ENCODE data around the gene HSPA6.

The HSPA6 gene

GRCh38 chr1:161486806-161487741 is 37.3 kb upstream of the HSPA6 start:
- no peak for TF ChIP-seq POLR2AphosphoS5 (IDR thresholded peaks at IDR 0.05; ENCODE audit: borderline replicate concordance, low read depth, low read length)
- no peak for TF ChIP-seq EZH2 (IDR thresholded peaks at IDR 0.05)
- no peak for TF ChIP-seq FOXP2 (optimal IDR thresholded peaks at IDR 0.05; ENCODE audit: control extremely low read depth, extremely low read length, insufficient read depth)
- H3K27ac ChIP-seq: no peak overlapping the region
- H3K4me3 ChIP-seq: peak overlapping the region; percentile 38; the same call in 1 of the 2 replicates
- H3K9ac ChIP-seq (ENCODE audit: insufficient read length): no peak overlapping the region
- H3K36me3 ChIP-seq (ENCODE audit: insufficient read depth, low read length): no peaks in the 10 kb centered on the region
- no peaks in the 10 kb centered on the region for H3K9me3 ChIP-seq (ENCODE audit: low read depth, low read length)
- DNase-seq (ENCODE audit: low read depth, low spot score): peak; percentile 55

DNA sequence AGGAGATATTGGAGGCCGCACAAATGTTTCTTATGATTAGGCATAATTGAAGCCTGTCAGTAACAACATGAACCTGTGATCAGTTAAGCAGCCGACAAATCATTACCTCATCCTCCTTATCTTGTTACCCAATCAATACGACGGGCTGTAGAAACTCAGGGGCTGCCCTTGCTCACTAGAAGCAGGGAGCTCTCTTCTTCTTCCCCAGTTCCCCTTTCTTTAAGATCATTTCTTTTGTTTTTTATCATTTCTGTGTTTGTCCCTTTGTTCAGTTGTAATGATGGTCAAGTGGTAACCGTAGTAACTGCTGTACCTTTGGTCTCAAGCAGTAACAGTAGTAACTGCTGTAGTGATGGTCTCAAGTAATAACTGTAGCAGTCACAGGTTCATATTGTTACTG is 32.9 kb upstream of the HSPA6 start:
- no peak overlapping the region for H3K27ac ChIP-seq
- H3K4me3 ChIP-seq: no peak overlapping the region
- no peak overlapping the region for H3K9ac ChIP-seq (ENCODE audit: insufficient read length)
- no peaks in the 10 kb centered on the region for H3K36me3 ChIP-seq (ENCODE audit: insufficient read depth, low read length)
- H3K9me3 ChIP-seq (ENCODE audit: low read depth, low read length): no peaks in the 10 kb centered on the region
- DNase-seq (ENCODE audit: low read depth, low spot score): no peak
- no peak for TF ChIP-seq POLR2AphosphoS5 (IDR thresholded peaks at IDR 0.05; ENCODE audit: borderline replicate concordance, low read depth, low read length)
- TF ChIP-seq EZH2 (IDR thresholded peaks at IDR 0.05): no peak
- no peak for TF ChIP-seq FOXP2 (optimal IDR thresholded peaks at IDR 0.05; ENCODE audit: control extremely low read depth, extremely low read length, insufficient read depth)

DNA sequence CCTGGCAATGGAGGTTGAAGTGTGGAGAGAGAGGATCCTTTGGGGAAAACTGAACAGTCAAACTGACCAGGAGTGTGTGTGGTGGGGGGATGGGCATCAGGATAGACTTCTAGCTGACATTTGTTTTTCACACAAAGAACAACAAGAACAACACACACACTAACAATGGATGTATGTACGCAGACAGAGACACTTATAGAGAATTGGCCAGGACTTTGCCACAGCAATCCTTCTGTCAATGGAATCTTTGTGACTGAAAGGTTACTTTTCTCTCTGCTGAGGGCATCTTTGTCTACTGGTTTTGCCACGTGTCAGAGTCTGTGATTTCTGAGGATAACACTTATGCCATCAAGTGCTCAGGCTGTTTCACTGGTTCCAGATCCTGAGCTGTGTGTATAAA is 31.5 kb upstream of the HSPA6 start:
- no peak for DNase-seq (ENCODE audit: low read depth, low spot score)
- TF ChIP-seq POLR2AphosphoS5 (IDR thresholded peaks at IDR 0.05; ENCODE audit: borderline replicate concordance, low read depth, low read length): no peak
- TF ChIP-seq EZH2 (IDR thresholded peaks at IDR 0.05): no peak
- no peak for TF ChIP-seq FOXP2 (optimal IDR thresholded peaks at IDR 0.05; ENCODE audit: control extremely low read depth, extremely low read length, insufficient read depth)
- H3K36me3 ChIP-seq (ENCODE audit: insufficient read depth, low read length): no peaks in the 10 kb centered on the region
- H3K4me3 ChIP-seq: no peak overlapping the region
- H3K9me3 ChIP-seq (ENCODE audit: low read depth, low read length): no peaks in the 10 kb centered on the region
- H3K27ac ChIP-seq: no peak overlapping the region
- H3K9ac ChIP-seq (ENCODE audit: insufficient read length): no peak overlapping the region

- Histone ChIP-seq H3K9me3 (ENCODE audit: low read depth, low read length) (no peaks in the 10 kb centered on the region), H3K4me3 (no peak overlapping the region), H3K9ac (ENCODE audit: insufficient read length) (no peak overlapping the region), H3K36me3 (ENCODE audit: insufficient read depth, low read length) (no peaks in the 10 kb centered on the region), H3K27ac (no peak overlapping the region)
- DNase-seq (ENCODE audit: low read depth, low spot score): no peak
- TF ChIP-seq POLR2AphosphoS5 (IDR thresholded peaks at IDR 0.05; ENCODE audit: borderline replicate concordance, low read depth, low read length): no peak
- TF ChIP-seq EZH2 (IDR thresholded peaks at IDR 0.05): no peak
- TF ChIP-seq FOXP2 (optimal IDR thresholded peaks at IDR 0.05; ENCODE audit: control extremely low read depth, extremely low read length, insufficient read depth): no peak
Observed at GRCh38 chr1:161494091-161494735, 30.1 kb upstream of the HSPA6 start.

DNA sequence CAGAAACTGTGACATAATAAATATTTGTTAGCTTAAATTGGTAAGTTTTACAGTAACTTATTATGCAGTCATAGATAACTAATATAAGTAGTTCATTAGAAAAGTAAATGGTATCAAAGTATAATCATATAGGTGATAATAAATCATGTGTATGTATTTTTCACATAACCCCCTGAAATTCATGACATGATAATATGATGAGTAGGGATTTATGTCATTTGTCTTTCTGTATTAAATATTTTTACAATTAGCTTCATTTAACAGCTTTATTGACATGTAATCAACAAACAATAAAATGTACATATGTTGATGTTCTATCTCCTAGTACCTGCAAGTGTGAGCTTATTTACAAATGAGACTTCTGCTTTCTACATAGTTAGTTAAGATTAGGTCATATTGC is 28.9 kb upstream of the HSPA6 start:
- Histone ChIP-seq H3K9ac (ENCODE audit: insufficient read length) (no peak overlapping the region), H3K4me3 (no peak overlapping the region), H3K36me3 (ENCODE audit: insufficient read depth, low read length) (no peaks in the 10 kb centered on the region), H3K9me3 (ENCODE audit: low read depth, low read length) (no peaks in the 10 kb centered on the region), H3K27ac (no peak overlapping the region)
- no peak for TF ChIP-seq FOXP2 (optimal IDR thresholded peaks at IDR 0.05; ENCODE audit: control extremely low read depth, extremely low read length, insufficient read depth)
- no peak for TF ChIP-seq POLR2AphosphoS5 (IDR thresholded peaks at IDR 0.05; ENCODE audit: borderline replicate concordance, low read depth, low read length)
- TF ChIP-seq EZH2 (IDR thresholded peaks at IDR 0.05): no peak
- DNase-seq (ENCODE audit: low read depth, low spot score): no peak

DNA sequence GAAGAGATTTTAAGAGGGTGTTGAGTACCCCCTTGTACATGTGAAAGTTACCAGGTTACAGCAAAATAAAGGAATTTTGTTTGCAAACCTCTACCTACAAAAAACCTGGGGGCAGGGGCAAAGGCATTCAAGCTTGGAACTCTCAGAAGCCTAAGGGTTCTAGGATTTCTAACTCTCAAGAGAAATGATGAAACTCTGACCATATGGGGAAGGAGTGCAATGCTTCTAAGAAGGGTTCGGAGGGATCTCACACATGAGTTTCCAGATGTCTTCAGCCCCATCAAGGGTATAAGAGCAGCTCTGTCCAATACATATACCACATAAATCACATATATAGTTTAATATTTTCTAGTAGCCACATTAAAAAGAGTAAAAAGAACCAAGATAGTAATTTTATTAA is 26.4 kb upstream of the HSPA6 start:
- H3K4me3 ChIP-seq: no peak overlapping the region
- no peaks in the 10 kb centered on the region for H3K36me3 ChIP-seq (ENCODE audit: insufficient read depth, low read length)
- no peak for DNase-seq (ENCODE audit: low read depth, low spot score)
- H3K27ac ChIP-seq: no peak overlapping the region
- no peaks in the 10 kb centered on the region for H3K9me3 ChIP-seq (ENCODE audit: low read depth, low read length)
- no peak overlapping the region for H3K9ac ChIP-seq (ENCODE audit: insufficient read length)
- no peak for TF ChIP-seq POLR2AphosphoS5 (IDR thresholded peaks at IDR 0.05; ENCODE audit: borderline replicate concordance, low read depth, low read length)
- no peak for TF ChIP-seq FOXP2 (optimal IDR thresholded peaks at IDR 0.05; ENCODE audit: control extremely low read depth, extremely low read length, insufficient read depth)
- no peak for TF ChIP-seq EZH2 (IDR thresholded peaks at IDR 0.05)

GRCh38 chr1:161498646-161499045 is 25.7 kb upstream of the HSPA6 start:
- TF ChIP-seq FOXP2 (optimal IDR thresholded peaks at IDR 0.05; ENCODE audit: control extremely low read depth, extremely low read length, insufficient read depth) (no peak), POLR2AphosphoS5 (IDR thresholded peaks at IDR 0.05; ENCODE audit: borderline replicate concordance, low read depth, low read length) (no peak), EZH2 (IDR thresholded peaks at IDR 0.05) (no peak)
- Histone ChIP-seq H3K36me3 (ENCODE audit: insufficient read depth, low read length) (no peaks in the 10 kb centered on the region), H3K9ac (ENCODE audit: insufficient read length) (no peak overlapping the region), H3K9me3 (ENCODE audit: low read depth, low read length) (no peaks in the 10 kb centered on the region), H3K27ac (no peak overlapping the region), H3K4me3 (no peak overlapping the region)
- DNase-seq (ENCODE audit: low read depth, low spot score): no peak
